Cerebellar cortex (tissue), 1 donor: Measurements from ENCODE around the gene G0S2.

ENCODE experiments used
- DNase-seq: peaks from one replicate; pipeline ENCODE4 v3.0.0-alpha.2; 2015; ENCODE audit warnings: low spot score

G0S2 gene

DNA sequence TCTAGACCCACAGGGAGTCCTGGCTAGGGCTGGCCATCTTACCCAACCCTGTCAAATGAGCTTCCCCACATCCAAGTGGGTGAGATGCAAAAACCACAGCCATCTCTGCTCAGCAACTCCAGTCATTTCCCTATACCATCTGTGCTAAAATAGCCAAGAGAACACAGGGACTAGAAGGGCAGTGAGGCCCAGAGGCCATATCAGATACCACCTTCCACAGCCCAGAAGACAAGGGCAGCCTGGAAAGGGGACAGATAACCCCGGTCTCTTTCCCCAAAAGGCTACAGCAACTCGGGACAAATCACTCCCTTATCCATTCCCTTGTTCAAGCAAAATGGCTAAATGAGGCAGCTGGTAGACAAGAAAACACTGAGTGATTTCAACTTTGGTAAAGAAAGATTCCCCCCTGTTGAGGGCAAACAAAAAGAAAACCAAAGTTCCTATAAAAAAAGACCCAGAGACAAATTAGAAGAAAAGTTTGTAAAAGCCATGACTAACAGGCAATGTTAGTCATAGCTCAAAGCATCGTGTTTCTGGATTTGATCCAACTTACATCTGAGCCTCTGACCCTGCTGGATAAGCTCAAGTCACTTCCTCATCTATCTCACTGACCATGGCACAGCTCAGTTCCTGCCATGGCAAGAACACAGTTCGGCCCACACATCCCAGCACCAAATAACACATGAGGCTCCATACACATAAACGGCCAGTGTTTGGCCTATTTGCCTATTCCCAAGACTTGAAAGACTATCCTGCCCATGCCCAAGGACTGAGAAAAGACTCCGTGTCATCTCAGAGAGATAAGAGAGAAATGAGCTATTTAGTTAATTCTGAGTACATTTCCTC, 26.1 kb upstream of the G0S2 start:
- DNase-seq, result no peak

DNA sequence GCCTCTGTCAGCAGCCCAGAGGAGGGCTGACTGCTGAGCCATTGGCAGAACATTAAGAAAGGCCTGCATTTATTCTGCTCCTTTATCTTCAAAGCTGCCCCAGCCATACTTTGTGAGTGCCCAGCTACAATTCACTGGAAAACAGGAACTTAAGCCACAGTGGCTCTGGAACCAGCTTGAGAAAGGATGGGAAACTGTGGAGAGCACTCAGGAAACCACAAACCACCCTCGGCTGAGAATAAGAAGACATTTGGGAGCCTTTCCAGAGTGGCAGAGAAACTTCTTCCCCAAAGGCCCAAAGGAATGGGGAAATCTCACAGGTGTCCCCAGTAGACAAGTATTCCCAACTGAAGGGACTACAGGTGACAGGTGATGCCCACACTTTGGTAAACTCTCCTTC, 24.8 kb upstream of the G0S2 start:
- no peak for DNase-seq

DNA sequence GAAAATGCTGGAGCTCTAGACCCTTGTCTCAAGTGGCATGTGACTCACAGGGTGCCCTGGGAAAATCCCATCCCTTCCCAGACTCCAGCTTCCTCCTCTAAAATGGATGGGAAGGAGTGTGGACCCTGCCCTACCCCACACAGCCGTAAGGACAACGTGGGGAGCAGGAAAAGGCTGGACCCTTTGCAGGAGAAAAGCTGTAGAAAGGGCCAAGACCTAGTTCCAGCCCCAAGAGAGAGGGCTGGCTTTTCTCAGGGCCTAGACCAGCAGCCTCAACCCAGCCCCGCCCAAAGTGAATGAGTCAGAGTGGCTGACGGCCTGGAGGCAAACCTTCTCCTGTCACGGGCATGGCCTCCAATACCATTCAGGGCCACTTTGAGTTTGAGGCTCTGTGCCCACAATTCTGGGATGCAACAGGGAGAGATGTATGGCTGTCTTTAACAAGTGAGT, 24.0 kb upstream of the G0S2 start:
- no peak for DNase-seq

DNA sequence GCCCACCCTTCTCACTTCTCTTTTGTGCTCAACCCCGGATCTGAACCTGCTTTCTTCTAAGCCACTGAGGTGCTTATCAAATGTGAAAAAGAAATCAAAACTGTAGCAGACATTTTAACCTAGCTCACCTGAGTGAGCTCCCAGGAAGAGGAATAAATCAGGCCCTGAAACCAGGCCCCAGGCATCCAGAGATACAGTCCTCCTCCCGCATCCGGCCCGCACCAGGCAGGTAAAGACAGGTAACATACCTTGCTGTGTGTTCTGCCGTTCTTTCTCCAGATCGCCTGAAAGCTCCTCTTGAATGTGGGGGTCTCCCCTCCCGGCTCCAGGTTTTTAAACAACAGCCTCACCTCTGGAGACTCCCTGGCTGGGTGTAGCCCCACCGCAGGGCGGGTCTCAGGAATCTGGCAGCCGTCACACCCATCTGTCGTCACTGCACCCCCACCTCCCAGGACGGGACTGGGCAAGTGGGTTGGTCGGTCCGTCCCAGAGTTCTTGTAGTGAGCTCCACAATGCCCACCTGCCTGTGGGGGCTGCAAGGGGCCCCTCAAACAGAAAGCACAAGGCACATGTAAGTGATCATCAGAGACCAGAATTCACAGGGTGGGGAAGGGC, 23.0 kb upstream of the G0S2 start, which contains the start of gene LAMB3:
Gene LAMB3, minus strand, starts transcription at position 305 of the 615 bp plus-strand sequence. CDS start 1,481 bp downstream, outside the sequence.
- DNase-seq, result no peak

DNA sequence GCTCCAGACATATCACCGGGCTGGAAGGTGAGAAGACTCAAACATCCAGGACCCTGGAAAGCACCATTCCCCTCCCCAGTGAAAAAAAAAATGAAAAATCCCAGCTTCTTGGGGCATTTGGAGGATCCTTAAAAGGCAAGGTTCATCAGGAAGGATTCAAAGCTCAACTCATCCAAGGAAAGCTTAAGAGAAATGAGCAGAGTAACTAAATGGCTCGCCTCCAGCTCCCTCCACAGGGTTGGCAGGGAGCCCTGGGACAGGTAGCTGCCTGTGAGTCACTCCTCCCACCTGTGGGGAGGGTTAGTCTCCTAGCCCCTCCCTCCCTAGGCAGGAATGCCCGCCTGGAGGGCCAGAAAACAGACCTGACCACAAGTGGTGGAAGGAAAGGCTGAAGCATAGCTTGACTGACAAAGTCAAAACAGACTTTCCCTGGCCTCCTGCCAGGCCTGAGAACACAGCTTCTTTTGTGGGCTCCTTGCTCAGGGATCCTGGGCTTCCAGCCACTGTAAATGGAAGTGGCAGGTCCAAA, 22.3 kb upstream of the G0S2 start:
- peak; percentile 11 for DNase-seq

DNA sequence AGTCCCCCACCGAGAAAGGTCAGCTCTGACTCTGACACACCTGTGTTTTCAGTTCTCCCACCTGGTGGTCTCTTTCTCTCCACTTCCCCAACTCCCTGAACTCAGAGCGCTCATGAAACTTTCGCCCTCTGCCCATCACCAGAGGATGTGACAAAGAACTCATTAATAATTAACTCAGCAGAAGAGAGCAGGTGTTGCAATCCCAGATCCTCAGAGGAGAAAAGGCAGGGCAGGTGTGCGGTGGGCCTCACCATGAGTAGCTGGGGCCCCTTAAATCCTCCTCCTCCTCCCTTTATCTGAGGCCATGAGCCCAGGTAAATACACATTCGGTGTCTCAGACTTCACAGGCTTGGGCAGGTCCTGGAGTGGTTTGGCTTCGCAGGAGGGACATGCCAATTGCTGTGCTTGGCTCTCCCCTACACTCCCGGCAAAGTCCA, 21.3 kb upstream of the G0S2 start:
- no peak for DNase-seq

DNA sequence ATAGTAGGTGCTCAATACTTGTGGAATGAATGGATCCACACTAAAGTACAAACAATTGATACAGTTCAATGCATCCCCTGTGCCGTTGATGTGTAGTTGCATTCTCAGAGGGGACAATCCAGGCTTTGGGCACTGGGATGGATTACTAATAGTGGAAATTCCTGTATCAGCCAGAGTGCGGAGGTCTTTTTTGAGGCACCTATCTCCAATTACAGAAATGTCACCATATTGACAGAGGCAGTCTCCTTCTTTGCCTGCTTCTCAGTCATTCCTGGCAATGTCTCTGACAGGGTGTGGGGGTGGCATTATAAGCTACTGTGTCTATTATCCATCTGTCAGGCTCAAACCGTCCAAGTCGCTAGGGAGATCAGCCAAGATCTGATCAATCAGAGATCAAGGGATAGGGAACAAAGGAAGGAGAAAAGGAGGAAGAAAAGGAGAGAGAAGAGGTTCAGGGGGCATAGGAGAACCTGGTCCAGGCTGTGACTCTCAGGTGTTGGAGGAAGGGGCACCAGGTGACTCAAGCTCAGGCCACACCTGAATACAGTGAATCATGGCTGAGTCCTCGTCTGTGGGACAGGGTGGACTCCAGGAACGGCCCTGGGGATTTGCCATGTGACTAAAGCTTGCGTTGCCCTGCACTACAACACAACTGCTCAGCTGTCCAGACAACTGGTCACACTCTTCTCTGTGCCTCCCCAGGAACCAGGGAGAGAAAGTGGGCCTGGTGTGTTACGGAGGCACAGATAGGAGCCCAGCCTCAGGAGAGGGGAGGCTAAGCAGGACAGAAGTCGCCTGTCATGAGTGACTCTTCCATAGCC, 19.6 kb upstream of the G0S2 start:
- no peak for DNase-seq

DNA sequence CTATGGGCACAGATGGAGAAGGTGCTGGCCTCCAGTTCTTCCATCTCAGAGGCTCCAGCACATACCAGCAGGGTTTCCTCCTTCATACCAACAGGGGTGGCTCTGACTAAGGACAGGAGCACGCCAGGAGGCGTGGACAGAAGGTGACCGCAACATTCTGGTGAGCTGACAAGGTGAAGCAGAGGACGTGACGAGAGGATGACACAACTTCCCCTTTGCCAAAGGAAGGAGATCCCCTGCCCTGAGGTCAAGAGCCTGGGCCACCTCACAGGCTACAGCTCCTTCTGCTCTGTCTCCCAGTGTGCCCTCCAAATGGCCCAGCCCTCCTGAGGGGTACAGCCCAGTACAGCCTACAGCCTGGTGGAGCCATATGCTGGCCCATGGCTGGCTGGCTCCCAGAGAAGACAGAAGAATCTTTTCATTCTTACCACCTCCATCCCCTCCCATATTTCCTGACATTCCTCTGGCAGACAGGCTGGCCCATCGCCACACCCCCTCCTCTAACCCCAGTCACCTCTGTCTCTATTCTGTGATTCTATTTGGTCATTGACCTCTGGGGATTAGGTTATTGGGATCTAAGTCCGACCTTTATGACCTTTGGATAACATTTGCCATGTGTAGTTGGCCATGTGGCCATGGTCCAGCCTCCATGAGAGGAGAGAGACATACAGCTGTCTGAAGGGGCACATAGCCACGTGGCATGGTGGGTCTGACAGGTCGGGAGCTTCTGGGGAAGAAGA, 17.9 kb upstream of the G0S2 start:
- DNase-seq, result no peak

DNA sequence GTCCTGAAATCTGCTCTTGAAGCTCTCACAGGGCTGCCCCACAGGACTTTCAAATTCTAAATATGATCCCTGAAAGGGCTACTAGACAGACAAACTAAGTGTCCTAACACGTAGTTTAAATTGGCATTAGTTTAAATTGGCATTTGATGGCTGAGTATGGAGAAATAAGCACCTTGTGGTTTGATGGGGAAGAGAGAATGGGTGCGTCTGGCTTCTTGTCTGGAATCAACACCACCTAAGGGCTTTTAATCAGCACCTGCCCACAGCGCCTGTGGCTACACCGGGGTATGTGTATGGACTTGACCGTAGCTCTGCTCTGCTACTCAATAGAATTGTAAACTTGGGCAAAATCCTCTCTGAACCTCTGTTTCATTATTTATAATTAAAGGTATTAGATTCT, 17.3 kb upstream of the G0S2 start:
- DNase-seq, result no peak

DNA sequence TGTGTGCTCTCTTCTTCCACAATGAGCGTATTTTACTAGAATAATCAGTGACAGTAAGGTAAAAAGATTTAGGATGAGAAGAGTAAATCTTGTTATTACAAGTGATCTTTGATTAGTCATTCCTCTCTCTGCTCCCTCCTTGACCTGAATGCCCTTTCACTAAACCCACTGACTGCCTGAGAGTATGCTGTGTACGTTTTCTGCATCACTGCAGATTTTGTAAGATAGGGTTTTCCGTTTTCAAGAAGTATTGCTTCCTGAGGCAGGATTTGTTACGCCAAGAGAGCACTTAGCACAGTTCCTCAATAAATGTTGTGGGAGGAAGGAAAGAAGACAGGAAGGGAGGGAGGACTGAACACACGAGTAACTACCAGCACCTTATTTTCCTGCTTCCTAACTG, 15.3 kb upstream of the G0S2 start:
- no peak for DNase-seq

DNA sequence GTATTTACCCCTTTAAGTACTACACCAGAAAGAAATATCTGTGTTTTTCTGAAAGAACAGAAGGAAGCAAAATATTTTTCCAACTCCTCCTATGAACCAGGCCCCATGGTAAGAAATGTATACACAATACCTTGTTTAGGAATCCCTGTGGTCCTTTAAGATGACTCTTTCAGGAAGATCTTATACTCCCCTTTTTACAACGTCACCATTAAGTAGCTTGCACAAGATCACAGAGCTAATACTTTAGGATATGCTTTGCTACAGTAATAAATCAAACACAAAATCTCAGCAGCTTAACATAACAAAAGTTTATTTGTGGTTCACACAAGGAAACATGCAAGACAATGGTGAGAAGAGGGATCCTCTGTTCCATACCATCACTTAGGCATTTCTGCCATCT, 14.1 kb upstream of the G0S2 start:
- DNase-seq, result no peak

DNA sequence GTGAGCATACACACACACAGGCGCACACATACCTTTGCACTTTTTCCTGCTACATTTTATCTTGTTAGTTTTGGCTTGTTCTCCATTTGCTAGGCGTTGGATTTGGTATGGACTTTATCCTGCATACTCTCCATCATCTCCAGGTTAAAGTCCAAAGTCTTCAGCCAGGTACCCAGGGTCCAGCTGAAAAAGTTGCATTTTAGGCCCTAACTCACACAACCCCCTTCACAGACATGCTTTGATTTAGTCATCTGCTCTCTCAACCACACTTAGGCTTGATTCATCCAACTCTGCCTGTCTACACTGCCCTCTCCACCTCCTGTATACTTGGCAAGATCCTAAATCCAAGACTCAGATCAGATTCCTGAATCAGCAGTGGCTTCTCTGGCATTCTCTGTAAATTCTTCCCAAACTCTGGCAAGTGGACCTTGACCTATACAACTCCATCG, 12.3 kb upstream of the G0S2 start:
- DNase-seq, result no peak

DNA sequence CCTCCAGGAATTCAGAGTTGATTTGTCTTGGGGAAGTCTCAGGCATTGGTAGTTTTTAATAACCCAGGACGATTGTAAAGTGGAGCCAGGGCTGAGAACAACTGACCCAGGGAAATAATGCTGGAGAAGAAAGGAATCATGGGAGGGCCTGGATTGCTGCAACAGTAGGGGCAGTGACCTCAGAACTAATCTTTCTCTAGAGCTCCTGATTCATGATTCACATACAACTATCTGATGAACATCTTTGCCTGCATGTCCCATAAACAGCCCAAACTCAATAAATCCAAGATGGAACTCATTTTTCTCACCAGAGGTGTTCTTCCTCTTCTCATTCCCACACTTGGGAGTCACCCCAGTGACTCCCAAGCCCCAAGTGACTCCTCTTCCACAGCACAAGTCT, 8.1 kb upstream of the G0S2 start:
- DNase-seq, result no peak

DNA sequence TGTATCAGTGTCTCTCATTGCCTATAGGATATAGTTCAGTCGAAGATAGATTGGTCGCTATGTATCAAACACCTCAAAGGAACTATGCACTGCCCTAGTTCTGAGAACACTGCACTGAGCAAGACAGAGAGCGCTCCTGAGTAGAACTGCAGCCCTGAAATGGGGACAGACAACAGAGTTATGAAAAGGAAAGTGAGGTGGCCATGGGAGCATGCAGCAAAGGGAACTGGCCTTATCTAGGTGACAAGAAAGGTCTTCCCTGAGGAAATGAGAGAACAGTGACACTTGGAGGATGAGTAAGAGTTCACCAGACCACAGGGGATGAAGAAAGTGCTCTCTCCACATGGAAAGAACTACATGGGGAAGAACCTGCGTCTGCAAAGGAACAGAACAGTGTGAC, 7.5 kb upstream of the G0S2 start:
- DNase-seq, result no peak

DNA sequence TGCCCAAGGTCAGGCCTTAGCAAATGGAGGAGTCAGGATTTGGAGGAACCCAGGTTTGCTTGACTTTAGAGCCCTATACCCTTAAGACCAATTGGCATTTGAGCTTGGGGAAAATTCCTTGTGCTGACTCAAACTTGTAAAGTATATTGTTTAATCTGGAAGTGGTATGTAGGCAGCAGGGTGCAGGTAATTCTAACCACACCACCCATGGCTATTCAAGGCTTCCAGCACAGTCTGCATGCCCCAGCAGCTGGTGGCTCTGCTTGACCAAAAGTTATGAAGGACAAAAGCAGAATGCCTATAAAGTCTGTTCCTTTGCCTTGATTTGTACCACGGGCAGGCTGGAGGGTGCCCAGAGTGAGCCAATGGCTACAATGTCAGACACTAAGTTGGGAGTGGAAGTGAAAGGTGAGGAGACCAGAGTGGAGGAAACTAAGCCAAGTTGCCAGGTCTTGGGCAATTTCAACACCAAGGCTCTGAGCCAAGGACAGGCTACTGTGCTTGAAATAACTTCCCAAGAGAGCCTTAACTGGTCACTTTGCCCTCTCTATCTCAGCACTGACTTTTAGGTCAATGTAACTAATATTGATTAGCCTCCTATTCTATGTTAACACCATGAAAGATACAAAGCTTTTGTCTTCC, 4.7 kb upstream of the G0S2 start:
- no peak for DNase-seq

DNA sequence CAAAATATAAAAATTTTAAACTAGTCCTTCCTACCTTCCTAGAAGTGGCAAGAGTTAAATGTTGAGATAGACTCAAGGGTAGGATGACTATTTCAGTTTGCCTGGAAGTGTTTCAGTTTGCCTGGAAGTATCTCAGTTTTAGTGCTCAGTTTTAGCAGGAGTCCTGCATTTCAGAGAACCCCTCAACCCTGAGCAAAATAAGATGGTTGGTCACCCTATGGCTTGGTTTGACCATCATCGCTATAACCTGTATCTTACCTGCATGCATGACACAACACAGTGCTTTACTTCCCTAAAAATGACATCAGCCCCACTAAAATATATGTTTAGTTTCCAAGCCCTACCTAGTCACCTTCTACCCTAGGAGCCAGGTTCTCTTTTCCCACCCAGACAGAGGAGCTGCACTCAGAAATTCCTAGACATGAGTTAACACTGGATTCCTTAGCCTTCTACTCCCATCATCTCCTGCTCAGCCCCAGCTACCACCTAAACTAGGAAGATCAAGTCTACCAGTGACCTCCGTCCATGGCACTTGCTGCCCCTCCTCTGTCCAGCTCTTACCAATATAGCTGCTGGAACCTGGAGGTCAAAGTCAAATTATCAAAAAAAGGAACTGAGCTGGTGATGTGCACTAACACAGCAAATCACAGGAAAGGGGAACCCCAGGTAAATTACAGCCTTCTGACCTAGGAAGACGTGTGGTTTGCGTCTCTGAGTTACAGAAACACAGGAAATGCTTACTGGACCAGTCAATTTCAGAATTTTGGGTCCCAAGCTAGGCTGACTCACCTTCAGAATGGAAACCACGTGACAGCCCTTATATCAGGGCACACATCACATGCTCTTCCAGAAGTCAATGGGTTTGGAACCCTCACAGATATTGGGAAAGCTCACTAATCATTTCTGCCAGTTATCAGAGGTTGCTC, 2.2 kb upstream of the G0S2 start:
- no peak for DNase-seq

DNA sequence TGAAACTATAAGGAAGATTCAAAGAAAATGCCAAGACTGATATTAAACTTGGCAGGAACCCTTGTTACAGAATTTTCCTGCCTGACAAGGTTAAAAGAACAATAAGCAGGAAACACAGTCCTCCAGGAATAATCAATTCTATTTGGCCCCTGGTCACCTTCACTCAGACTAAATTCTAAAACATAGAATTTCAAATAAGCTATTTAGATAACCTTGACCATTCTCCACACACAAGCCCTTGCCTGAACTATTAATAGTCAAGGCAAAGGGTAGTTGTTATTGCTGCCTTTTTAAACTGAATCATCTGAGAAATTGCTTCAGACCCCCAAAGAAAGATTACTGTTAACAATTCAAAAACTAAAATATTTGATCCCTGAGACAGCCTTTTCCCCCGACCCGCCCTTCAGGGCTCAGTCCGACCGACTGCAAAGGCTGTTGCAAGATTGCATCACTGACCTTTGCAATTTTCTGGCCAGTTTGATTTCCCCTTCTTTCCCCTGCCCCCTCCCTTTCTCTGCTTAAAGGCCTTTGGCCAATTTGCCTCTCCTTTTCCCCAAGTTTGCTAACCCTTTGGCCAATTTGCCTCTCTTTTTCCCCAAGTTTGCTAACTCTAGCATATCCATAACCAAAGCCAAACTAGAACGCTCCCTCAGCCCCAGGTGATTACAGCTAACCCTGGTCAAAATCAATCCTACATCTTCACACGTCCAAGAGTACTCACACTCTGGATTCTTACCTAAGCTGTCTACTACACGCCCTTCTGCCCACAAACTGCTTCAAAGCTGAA, 1.4 kb upstream of the G0S2 start:
- DNase-seq, result no peak

DNA sequence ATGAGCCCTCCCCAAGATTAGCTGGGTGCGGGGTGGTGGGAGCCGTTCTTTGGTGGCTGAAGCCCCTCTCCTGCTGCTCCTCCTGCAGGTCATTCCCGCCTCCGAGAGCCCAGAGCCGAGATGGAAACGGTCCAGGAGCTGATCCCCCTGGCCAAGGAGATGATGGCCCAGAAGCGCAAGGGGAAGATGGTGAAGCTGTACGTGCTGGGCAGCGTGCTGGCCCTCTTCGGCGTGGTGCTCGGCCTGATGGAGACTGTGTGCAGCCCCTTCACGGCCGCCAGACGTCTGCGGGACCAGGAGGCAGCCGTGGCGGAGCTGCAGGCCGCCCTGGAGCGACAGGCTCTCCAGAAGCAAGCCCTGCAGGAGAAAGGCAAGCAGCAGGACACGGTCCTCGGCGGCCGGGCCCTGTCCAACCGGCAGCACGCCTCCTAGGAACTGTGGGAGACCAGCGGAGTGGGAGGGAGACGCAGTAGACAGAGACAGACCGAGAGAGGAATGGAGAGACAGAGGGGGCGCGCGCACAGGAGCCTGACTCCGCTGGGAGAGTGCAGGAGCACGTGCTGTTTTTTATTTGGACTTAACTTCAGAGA, 448 bp downstream of the G0S2 start:
- peak; percentile 53 for DNase-seq
